Transverse colon (tissue), 4 donors: ENCODE data around the gene GPC6.

Experiments used
- CTCF ChIP-seq, 5 experiments: fragments of 200-600 bp in 3 of 5; fragments of 450-650 bp in 2 of 5; sonication (generic) in 3 of 5; IDR thresholded peaks; 1 replicate in 2 of 5; 2 replicates in 3 of 5; pipeline ENCODE4 v1.5.1; 2016 to 2017; ENCODE audit warnings: antibody characterized with exemption in 5 of 5, inconsistent platforms in 3 of 5, mild to moderate bottlenecking in 2 of 5, moderate library complexity in 1 of 5
- POLR2A ChIP-seq: fragments of 450-650 bp; IDR thresholded peaks from one replicate; pipeline ENCODE4 v1.6.1; 2016; ENCODE audit warnings: antibody characterized with exemption, mild to moderate bottlenecking, moderate library complexity
- POLR2AphosphoS5 ChIP-seq, 3 donors: sonication (generic); formaldehyde crosslinking; IDR thresholded peaks; one replicate each; pipeline ENCODE4 v1.6.1; 2016; ENCODE audit warnings: antibody characterized with exemption in 3 of 3

DNA sequence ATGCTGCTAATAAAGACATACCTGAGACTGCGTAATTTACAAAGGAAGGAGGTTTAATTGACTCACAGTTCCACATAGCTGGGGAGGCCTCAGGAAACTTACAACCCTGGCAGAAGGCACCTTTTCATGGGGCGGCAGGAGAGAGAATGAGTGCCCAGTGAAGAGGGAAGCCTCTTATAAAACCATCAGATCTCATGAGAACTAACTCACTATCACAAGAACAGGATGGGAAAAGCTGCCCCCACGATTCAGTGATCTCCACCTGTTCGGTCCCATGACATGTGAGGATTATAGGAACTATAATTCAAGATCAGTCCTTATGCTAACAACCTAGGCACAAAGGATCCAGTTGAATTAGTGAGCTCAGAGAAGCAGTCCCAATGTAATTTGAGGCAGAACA, 59.4 kb downstream of the GPC6 start:
- TF ChIP-seq CTCF (IDR thresholded peaks at IDR 0.05) (no peak), POLR2AphosphoS5 (IDR thresholded peaks at IDR 0.05) (no peak), POLR2A (no peak)
